Uterus (tissue), 4 donors: Measurements from ENCODE around the gene CYB5B. TPM values are rescaled to one million over a fixed set of nuclear protein-coding genes. Genes with fewer than 3 reads are reported as not detected.
"Not testable (repeated sequence)": the region's sequence is repeated elsewhere in the genome, so short reads cannot be mapped to it uniquely, and the experiment has no call there.

Source experiments
- DNase-seq, 2 donors: peaks; one replicate each; pipeline ENCODE4 v3.0.0-alpha.2; 2019 to 2020
- H3K27ac ChIP-seq, 2 donors: fragments of 200-600 bp; sonication (generic); 1 replicate in 1 of 2; 2 replicates in 1 of 2; pipeline ENCODE4 v1.5.1; 2016 to 2018
- H3K27me3 ChIP-seq, 2 donors: fragments of 200-600 bp; sonication (generic); one replicate each; pipeline ENCODE4 v1.5.1; 2018 to 2019; ENCODE audit warnings: control low read depth in 1 of 2
- H3K36me3 ChIP-seq, 2 donors: fragments of 200-600 bp; sonication (generic); one replicate each; pipeline ENCODE4 v1.5.1; 2019; ENCODE audit warnings: control low read depth in 1 of 2
- H3K4me1 ChIP-seq, 2 donors: fragments of 200-600 bp; sonication (generic); one replicate each; pipeline ENCODE4 v1.5.1; 2018 to 2019; ENCODE audit warnings: control low read depth in 1 of 2
- H3K4me3 ChIP-seq, 2 donors: fragments of 200-600 bp; sonication (generic); 1 replicate in 1 of 2; 2 replicates in 1 of 2; pipeline ENCODE4 v1.5.1; 2018 to 2019; ENCODE audit warnings: mild to moderate bottlenecking in 1 of 2
- H3K9me3 ChIP-seq, 2 donors: fragments of 200-600 bp; sonication (generic); one replicate each; pipeline ENCODE4 v1.5.1; 2019; ENCODE audit warnings: control low read depth in 1 of 2
- CTCF ChIP-seq, 4 experiments: fragments of 200-600 bp in 2 of 4; fragments of 450-650 bp in 2 of 4; sonication (generic) in 2 of 4; IDR thresholded peaks; one replicate each; pipeline ENCODE4 v1.5.1; 2016 to 2019; ENCODE audit warnings: antibody characterized with exemption in 4 of 4, mild to moderate bottlenecking in 2 of 4, moderate library complexity in 1 of 4
- POLR2A ChIP-seq, 2 donors: fragments of 450-650 bp; IDR thresholded peaks; one replicate each; pipeline ENCODE4 v1.6.1; 2016; ENCODE audit warnings: antibody characterized with exemption in 2 of 2, mild to moderate bottlenecking in 1 of 2, moderate library complexity in 1 of 2
- intact Hi-C: fragments of 100-400 bp; cut with DNase I; formaldehyde crosslinking; loops from one replicate; pipeline ENCODE4 v1.15.1; 2023; ENCODE audit warnings: low total_unique reads
- total RNA-seq, 4 donors: library from RNA; depleted of rRNA in 3 of 4; stranded (reverse); fragments of >200 nt in 3 of 4; gene quantifications; one replicate each; pipeline versions ENCODE4 v1.1.0 to v1.2.4, GENCODE V29; 2014 to 2023
- donor health status: DM: yes; HTN: yes; CAD: no.

CYB5B gene
- total RNA-seq, 4 donors from 2014 or later, result 24.1 to 70.3 (median 57.6) TPM

GRCh38 chr16:69436896-69437295 is 12.5 kb downstream of the CYB5B start:
- no peaks in the 10 kb centered on the region for H3K36me3 ChIP-seq
- no peak for DNase-seq
- H3K9me3 ChIP-seq, result no peaks in the 10 kb centered on the region
- peak overlapping the region in 1 of 2 donors; percentile 5 for H3K27ac ChIP-seq
- TF ChIP-seq CTCF (IDR thresholded peaks at IDR 0.05) (no peak), POLR2A (IDR thresholded peaks at IDR 0.05) (no peak)
- H3K4me1 ChIP-seq, result no peaks in the 10 kb centered on the region
- intact Hi-C loops, result no loop called here
- no peak overlapping the region for H3K4me3 ChIP-seq
- no peaks in the 10 kb centered on the region for H3K27me3 ChIP-seq

GRCh38 chr16:69438465-69438864 is 14.0 kb downstream of the CYB5B start:
- no peak overlapping the region for H3K4me3 ChIP-seq
- TF ChIP-seq CTCF (IDR thresholded peaks at IDR 0.05) (no peak), POLR2A (IDR thresholded peaks at IDR 0.05) (no peak)
- H3K9me3 ChIP-seq, result no peaks in the 10 kb centered on the region
- intact Hi-C loops, result no loop called here
- DNase-seq, result no peak
- peaks cover 0 to 3% of the 10 kb centered on the region in 2 donors for H3K4me1 ChIP-seq
- no peaks in the 10 kb centered on the region for H3K36me3 ChIP-seq
- no peak overlapping the region for H3K27ac ChIP-seq
- no peaks in the 10 kb centered on the region for H3K27me3 ChIP-seq

- Histone ChIP-seq H3K27ac (no peak overlapping the region), H3K4me1 (peaks cover 0 to 3% of the 10 kb centered on the region in 2 donors), H3K36me3 (no peaks in the 10 kb centered on the region), H3K9me3 (no peaks in the 10 kb centered on the region), H3K27me3 (no peaks in the 10 kb centered on the region), H3K4me3 (no peak overlapping the region)
- intact Hi-C loops, result no loop called here
- no peak for DNase-seq
- TF ChIP-seq POLR2A (IDR thresholded peaks at IDR 0.05) (no peak), CTCF (IDR thresholded peaks at IDR 0.05) (no peak)
Observed at GRCh38 chr16:69440250-69440649, 15.8 kb downstream of the CYB5B start.

- H3K4me1 ChIP-seq, H3K4me3 ChIP-seq, DNase-seq, intact Hi-C loops, H3K36me3 ChIP-seq, H3K27me3 ChIP-seq, H3K9me3 ChIP-seq: not testable (repeated sequence)
- peak overlapping the region in 1 of 2 donors; percentile 26 for H3K27ac ChIP-seq
Observed at GRCh38 chr16:69441030-69441429, 16.6 kb downstream of the CYB5B start.

- Histone ChIP-seq H3K4me1 (peaks cover 0 to 3% of the 10 kb centered on the region in 2 donors), H3K4me3 (peak overlapping the region; percentile 12 to 28), H3K27me3 (no peaks in the 10 kb centered on the region), H3K36me3 (no peaks in the 10 kb centered on the region), H3K27ac (peak overlapping the region; percentile 89 to 97), H3K9me3 (no peaks in the 10 kb centered on the region)
- TF ChIP-seq CTCF (IDR thresholded peaks at IDR 0.05) (no peak), POLR2A (IDR thresholded peaks at IDR 0.05) (no peak)
- intact Hi-C loops, result no loop called here
- DNase-seq, result peak; percentile 45 to 51
Observed at GRCh38 chr16:69443927-69444631, 19.7 kb downstream of the CYB5B start.
